VCaP (cell line): ENCODE measurements around the gene RPS19BP1.

Experiments
- H3K27ac ChIP-seq: fragments of 450-650 bp; 2 replicates; pipeline ENCODE4 v1.5.1; 2017
- TF ChIP-seq, protein P1 (sequence below): fragments of 450-650 bp; conservative IDR thresholded peaks from 2 replicates; pipeline ENCODE4 v1.5.1; 2017; ENCODE audit warnings: mild to moderate bottlenecking, moderate library complexity

Gene RPS19BP1

GRCh38 chr22:39520226-39521105 is 12.1 kb downstream of the RPS19BP1 start, which contains the start of gene ATF4:
ATF4 (plus strand) TSS chr22:39520562; CDS start chr22:39521446, 884 bp downstream.
- H3K27ac ChIP-seq, result peak within 1 kb of the TSS; percentile 98

GRCh38 chr22:39519681-39520225 is 12.8 kb downstream of the RPS19BP1 start:
- TF ChIP-seq, protein P1, sequence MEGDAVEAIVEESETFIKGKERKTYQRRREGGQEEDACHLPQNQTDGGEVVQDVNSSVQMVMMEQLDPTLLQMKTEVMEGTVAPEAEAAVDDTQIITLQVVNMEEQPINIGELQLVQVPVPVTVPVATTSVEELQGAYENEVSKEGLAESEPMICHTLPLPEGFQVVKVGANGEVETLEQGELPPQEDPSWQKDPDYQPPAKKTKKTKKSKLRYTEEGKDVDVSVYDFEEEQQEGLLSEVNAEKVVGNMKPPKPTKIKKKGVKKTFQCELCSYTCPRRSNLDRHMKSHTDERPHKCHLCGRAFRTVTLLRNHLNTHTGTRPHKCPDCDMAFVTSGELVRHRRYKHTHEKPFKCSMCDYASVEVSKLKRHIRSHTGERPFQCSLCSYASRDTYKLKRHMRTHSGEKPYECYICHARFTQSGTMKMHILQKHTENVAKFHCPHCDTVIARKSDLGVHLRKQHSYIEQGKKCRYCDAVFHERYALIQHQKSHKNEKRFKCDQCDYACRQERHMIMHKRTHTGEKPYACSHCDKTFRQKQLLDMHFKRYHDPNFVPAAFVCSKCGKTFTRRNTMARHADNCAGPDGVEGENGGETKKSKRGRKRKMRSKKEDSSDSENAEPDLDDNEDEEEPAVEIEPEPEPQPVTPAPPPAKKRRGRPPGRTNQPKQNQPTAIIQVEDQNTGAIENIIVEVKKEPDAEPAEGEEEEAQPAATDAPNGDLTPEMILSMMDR, result peak; percentile 46
- peak overlapping the region; percentile 98 for H3K27ac ChIP-seq

More at GRCh38 chr22:39520226-39521105, 12.1 kb downstream of the RPS19BP1 start, which contains the start of gene ATF4:
- TF ChIP-seq, protein P1, result no peak

DNA sequence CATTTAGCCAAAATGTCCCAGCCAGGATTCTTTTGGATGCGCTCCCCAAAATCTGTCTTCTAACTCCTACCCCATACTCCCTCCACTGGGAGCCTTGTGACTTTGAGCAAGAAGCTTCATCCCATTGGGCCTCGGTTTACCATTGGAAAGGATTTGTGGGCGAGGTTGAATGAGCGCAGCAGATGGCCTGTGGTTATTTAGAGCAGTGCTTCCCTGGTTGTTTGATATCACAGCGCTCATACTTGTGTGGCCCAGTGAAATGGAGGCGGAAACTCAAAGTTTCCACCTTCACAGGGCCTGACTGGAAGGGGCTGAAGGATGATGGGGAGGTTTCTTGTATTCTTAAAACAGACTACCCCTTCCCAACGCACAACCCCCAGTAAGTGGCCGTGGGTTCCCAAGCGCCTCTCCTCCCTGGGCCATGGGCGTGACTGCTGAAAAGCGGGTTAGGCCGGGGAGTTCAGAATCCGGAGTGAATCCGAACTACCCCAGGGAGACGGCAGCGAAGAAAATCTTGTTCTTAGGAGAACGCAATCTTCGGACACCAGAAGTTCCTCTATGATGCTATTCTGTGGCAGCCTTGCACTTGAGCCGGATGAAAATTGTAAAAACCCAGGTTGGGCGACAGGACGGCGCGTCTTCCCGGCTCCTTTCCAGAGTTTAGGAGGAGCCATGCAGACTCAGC is 13.4 kb downstream of the RPS19BP1 start:
- peak overlapping the region; percentile 98 for H3K27ac ChIP-seq
- TF ChIP-seq, protein P1, result no peak

DNA sequence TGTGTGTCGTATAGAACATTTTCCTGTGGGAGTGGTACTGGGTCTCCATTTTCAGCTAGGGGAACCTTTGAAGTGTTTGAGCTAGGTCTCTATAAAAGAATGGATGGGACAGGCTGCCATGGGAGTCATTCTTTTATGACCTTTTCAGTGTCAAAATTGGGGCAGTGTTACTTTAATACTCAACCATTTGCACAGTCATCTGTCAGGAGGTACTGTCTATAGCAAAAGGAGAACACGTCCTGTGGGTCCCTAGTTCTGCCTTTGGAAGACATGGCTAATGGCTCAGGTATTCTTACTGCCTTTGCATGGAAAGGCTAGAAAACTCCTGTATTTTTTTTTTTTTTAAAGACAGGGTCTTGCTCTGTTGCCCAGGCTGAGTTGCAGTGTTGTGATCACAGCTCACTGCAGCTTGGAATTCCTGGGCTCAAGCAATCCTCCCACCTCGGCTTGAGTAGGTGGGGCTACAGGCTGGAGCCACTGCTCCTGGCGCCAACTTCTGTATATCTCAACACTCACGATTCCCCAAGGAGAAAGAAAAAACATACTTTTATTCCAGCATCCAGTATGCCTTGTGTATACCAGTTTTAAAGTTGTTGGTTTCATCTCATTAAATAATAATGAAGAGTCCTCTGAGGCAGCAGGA is 14.3 kb downstream of the RPS19BP1 start:
- peak overlapping the region; percentile 98 for H3K27ac ChIP-seq
- TF ChIP-seq, protein P1, result no peak

GRCh38 chr22:39517470-39517869 is 15.1 kb downstream of the RPS19BP1 start:
- TF ChIP-seq, protein P1, result no peak
- peak overlapping the region; percentile 98 for H3K27ac ChIP-seq

DNA sequence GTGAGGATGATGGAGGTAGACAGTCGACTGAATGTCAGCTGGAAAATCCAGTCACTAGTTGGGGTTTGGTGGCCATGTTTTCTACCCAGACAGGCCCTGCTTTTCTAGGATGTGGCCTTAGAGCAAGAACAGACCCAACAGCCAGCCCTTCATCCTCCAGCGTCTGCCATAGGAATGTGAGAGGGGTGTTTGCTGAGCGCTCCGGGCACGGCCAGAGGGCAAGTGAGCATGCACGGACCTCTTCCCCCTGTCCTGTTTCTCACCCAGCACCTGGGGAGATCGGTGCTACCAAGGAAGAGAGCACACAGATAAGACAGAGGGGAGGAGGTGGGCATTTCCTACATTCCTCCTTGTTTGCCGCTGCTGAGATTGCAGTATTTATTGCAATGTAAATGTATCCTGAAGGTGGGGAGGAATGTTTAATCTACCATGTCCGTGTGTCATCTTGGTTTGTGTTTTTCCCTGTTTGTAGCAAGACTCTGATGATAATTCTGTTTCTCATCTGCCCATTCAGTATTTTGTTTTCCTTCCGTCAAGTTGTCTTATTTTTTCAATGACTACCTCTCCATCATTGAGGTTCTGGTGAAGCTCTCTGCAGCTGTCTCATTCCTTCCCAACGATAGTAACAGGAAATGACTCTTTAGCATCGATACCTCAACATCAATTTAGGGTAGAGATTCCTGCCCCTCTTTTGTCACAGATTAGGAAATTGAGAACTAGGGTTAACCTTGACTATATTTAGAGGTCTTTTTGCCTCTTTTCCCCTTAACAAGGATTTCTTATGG is 17.1 kb downstream of the RPS19BP1 start:
- no peak overlapping the region for H3K27ac ChIP-seq
- TF ChIP-seq, protein P1, result no peak
